H9 (cell line): ENCODE measurements around the gene IGSF3. TPM values are rescaled to one million over a fixed set of nuclear protein-coding genes. Genes with fewer than 3 reads are reported as not detected.
"Not testable (repeated sequence)": the region's sequence is repeated elsewhere in the genome, so short reads cannot be mapped to it uniquely, and the experiment has no call there.

Experiments used
- DNase-seq: peaks from one replicate; pipeline ENCODE4 v3.0.0-alpha.2; 2017
- H2AFZ ChIP-seq: one replicate; pipeline ENCODE4 v1.6.1; 2013; ENCODE audit warnings: mild to moderate bottlenecking, low read length, control low read depth, moderate library complexity
- H2AK5ac ChIP-seq: 2 replicates; pipeline ENCODE4 v1.6.1; 2013; ENCODE audit warnings: low read length, control low read depth, mixed read lengths; ENCODE audit not compliant: insufficient read length
- H2BK120ac ChIP-seq: one replicate; pipeline ENCODE4 v1.6.1; 2013; ENCODE audit warnings: low read depth, mild to moderate bottlenecking, low read length, control low read depth, inconsistent platforms; ENCODE audit not compliant: poor library complexity, severe bottlenecking
- H2BK12ac ChIP-seq: 2 replicates; pipeline ENCODE4 v1.6.1; 2013; ENCODE audit warnings: low read length, control low read depth, mixed read lengths, low read depth; ENCODE audit not compliant: insufficient read length
- H2BK15ac ChIP-seq: 2 replicates; pipeline ENCODE4 v1.6.1; 2013; ENCODE audit warnings: low read depth, low read length, control low read depth
- H2BK20ac ChIP-seq: one replicate; pipeline ENCODE4 v1.6.1; 2013; ENCODE audit warnings: low read depth, mild to moderate bottlenecking, low read length, control low read depth, inconsistent platforms; ENCODE audit not compliant: poor library complexity, severe bottlenecking
- H2BK5ac ChIP-seq: 2 replicates; pipeline ENCODE4 v1.6.1; 2013; ENCODE audit warnings: low read length, control low read depth, mixed read lengths; ENCODE audit not compliant: insufficient read length
- H3K14ac ChIP-seq: 2 replicates; pipeline ENCODE4 v1.6.1; 2013; ENCODE audit warnings: low read length, control low read depth; ENCODE audit not compliant: insufficient read depth
- H3K18ac ChIP-seq: 2 replicates; pipeline ENCODE4 v1.6.1; 2013; ENCODE audit warnings: low read depth, mild to moderate bottlenecking, mixed read lengths, low read length, control low read depth; ENCODE audit not compliant: insufficient read length
- H3K23ac ChIP-seq: 2 replicates; pipeline ENCODE4 v1.6.1; 2013; ENCODE audit warnings: low read length, control low read depth, mixed read lengths, low read depth; ENCODE audit not compliant: insufficient read length
- H3K23me2 ChIP-seq: 2 replicates; pipeline ENCODE4 v1.6.1; 2013; ENCODE audit warnings: low read depth, mild to moderate bottlenecking, mixed read lengths, low read length, control low read depth; ENCODE audit not compliant: insufficient read length, poor library complexity, severe bottlenecking
- H3K27ac ChIP-seq: 2 replicates; pipeline ENCODE4 v1.5.1; 2013; ENCODE audit warnings: low read length, control low read depth, mixed read lengths, low read depth; ENCODE audit not compliant: insufficient read length
- H3K27me3 ChIP-seq: 2 replicates; pipeline ENCODE4 v1.6.1; 2013; ENCODE audit warnings: low read length, control low read depth, inconsistent platforms; ENCODE audit not compliant: insufficient read depth
- H3K4ac ChIP-seq: 2 replicates; pipeline ENCODE4 v1.6.1; 2013; ENCODE audit warnings: low read depth, mild to moderate bottlenecking, control low read depth, inconsistent platforms, low read length, moderate library complexity
- H3K4me1 ChIP-seq: 2 replicates; pipeline ENCODE4 v1.6.1; 2013; ENCODE audit warnings: low read length, control low read depth, inconsistent platforms; ENCODE audit not compliant: insufficient read depth
- H3K4me2 ChIP-seq: 2 replicates; pipeline ENCODE4 v1.6.1; 2013; ENCODE audit warnings: low read length, control low read depth, mixed read lengths; ENCODE audit not compliant: insufficient read length, insufficient read depth
- H3K56ac ChIP-seq: 2 replicates; pipeline ENCODE4 v1.6.1; 2013; ENCODE audit warnings: low read depth, mild to moderate bottlenecking, mixed read lengths, low read length, control low read depth; ENCODE audit not compliant: insufficient read length
- H3K79me1 ChIP-seq: 2 replicates; pipeline ENCODE4 v1.6.1; 2013; ENCODE audit warnings: low read depth, mild to moderate bottlenecking, moderate library complexity, low read length, control low read depth, inconsistent platforms; ENCODE audit not compliant: insufficient read depth, poor library complexity, severe bottlenecking
- H3K79me2 ChIP-seq: 2 replicates; pipeline ENCODE4 v1.6.1; 2013; ENCODE audit warnings: low read length, control low read depth, inconsistent platforms; ENCODE audit not compliant: insufficient read depth
- H3K9ac ChIP-seq: 2 replicates; pipeline ENCODE4 v1.6.1; 2013; ENCODE audit warnings: low read length, control low read depth, mixed read lengths; ENCODE audit not compliant: insufficient read length; ENCODE audit errors: extremely low read depth
- H3K9me3 ChIP-seq: one replicate; pipeline ENCODE4 v1.6.1; 2013; ENCODE audit warnings: low read depth, low read length, inconsistent platforms; ENCODE audit not compliant: control insufficient read depth
- H3T11ph ChIP-seq: one replicate; pipeline ENCODE4 v1.6.1; 2013; ENCODE audit warnings: mild to moderate bottlenecking, low read length, control low read depth, inconsistent platforms
- H4K20me1 ChIP-seq: one replicate; pipeline ENCODE4 v1.6.1; 2013; ENCODE audit not compliant: control insufficient read depth, insufficient read length, insufficient read depth
- H4K5ac ChIP-seq: 2 replicates; pipeline ENCODE4 v1.6.1; 2013; ENCODE audit warnings: low read depth, mild to moderate bottlenecking, mixed read lengths, low read length, control low read depth; ENCODE audit not compliant: insufficient read length
- H4K8ac ChIP-seq: replicated peaks from 2 replicates; pipeline ENCODE4 v1.6.1; 2013; ENCODE audit warnings: low read length, control low read depth, mixed read lengths, low read depth; ENCODE audit not compliant: insufficient read length
- H4K91ac ChIP-seq: 2 replicates; pipeline ENCODE4 v1.6.1; 2013; ENCODE audit warnings: low read depth, mild to moderate bottlenecking, moderate library complexity, mixed read lengths, low read length, control low read depth; ENCODE audit not compliant: insufficient read length
- H3K27ac Mint-ChIP-seq, 3 experiments: 2 replicates in 2 of 3; 3 replicates in 1 of 3; pipeline ENCODE4 v1.8.0; 2020 to 2021; ENCODE audit warnings: mixed read lengths in 3 of 3, mild to moderate bottlenecking in 1 of 3, moderate library complexity in 1 of 3
- H3K27me3 Mint-ChIP-seq: 2 replicates; pipeline ENCODE4 v1.8.0; 2021; ENCODE audit warnings: low read depth, mild to moderate bottlenecking, moderate library complexity, mixed read lengths
- H3K36me3 Mint-ChIP-seq, 3 experiments: 2 replicates in 2 of 3; 3 replicates in 1 of 3; pipeline ENCODE4 v1.8.0; 2020 to 2021; ENCODE audit warnings: low read depth in 3 of 3, mixed read lengths in 3 of 3; ENCODE audit not compliant: insufficient read depth in 1 of 3
- H3K4me1 Mint-ChIP-seq, 2 experiments: 2 replicates each; pipeline ENCODE4 v1.8.0; 2020; ENCODE audit warnings: mixed read lengths in 2 of 2
- H3K4me3 Mint-ChIP-seq, 2 experiments: 2 replicates in 1 of 2; 3 replicates in 1 of 2; pipeline ENCODE4 v1.8.0; 2020 to 2021; ENCODE audit warnings: mild to moderate bottlenecking in 2 of 2, mixed read lengths in 2 of 2, moderate library complexity in 1 of 2
- H3K9me3 Mint-ChIP-seq, 2 experiments: 2 replicates in 1 of 2; 3 replicates in 1 of 2; pipeline ENCODE4 v1.8.0; 2020; ENCODE audit warnings: mild to moderate bottlenecking in 2 of 2, mixed read lengths in 2 of 2, moderate library complexity in 1 of 2
- WGBS: extraction: QIAGEN DNeasy Blood & Tissue Kit; methylation state at CpG from one replicate; pipeline ENCODE4 v1.1.7; 2013; ENCODE audit warnings: missing lambda C conversion rate, low lambda C conversion rate, mixed read lengths; ENCODE audit not compliant: insufficient read length; ENCODE audit errors: extremely low coverage; 5-methylcytosine and 5-hydroxymethylcytosine counted together
- total RNA-seq: library from RNA; stranded (reverse); gene quantifications from 2 replicates; pipeline ENCODE4 v1.2.1, GENCODE V29; 2021

IGSF3 gene
- total RNA-seq, 1 experiment from 2014 or later = 19.1 TPM

GRCh38 chr1:116593401-116593800 is 74.1 kb downstream of the IGSF3 start:
- not testable (repeated sequence) for H3K4me1 ChIP-seq, H3K23ac ChIP-seq, DNase-seq, H3K18ac ChIP-seq, H4K5ac ChIP-seq, H3K4me3 Mint-ChIP-seq, H3K14ac ChIP-seq, H2BK20ac ChIP-seq, H3K23me2 ChIP-seq, H3K56ac ChIP-seq, H3K27me3 ChIP-seq, H3K27ac Mint-ChIP-seq, H3K79me1 ChIP-seq, H2BK12ac ChIP-seq, H4K91ac ChIP-seq, H4K20me1 ChIP-seq, H3K79me2 ChIP-seq, H2BK15ac ChIP-seq, H3T11ph ChIP-seq, H3K9me3 Mint-ChIP-seq, H3K27me3 Mint-ChIP-seq, H2BK120ac ChIP-seq, H3K9me3 ChIP-seq, H2AFZ ChIP-seq, H4K8ac ChIP-seq, H2AK5ac ChIP-seq, H2BK5ac ChIP-seq, H3K4ac ChIP-seq, H3K27ac ChIP-seq, H3K9ac ChIP-seq, H3K4me2 ChIP-seq, H3K36me3 Mint-ChIP-seq
- no CpG with 5 or more reads among the region's 5 CpGs for WGBS
- peaks cover 25 to 26% of the 10 kb centered on the region in 2 experiments for H3K4me1 Mint-ChIP-seq

DNA sequence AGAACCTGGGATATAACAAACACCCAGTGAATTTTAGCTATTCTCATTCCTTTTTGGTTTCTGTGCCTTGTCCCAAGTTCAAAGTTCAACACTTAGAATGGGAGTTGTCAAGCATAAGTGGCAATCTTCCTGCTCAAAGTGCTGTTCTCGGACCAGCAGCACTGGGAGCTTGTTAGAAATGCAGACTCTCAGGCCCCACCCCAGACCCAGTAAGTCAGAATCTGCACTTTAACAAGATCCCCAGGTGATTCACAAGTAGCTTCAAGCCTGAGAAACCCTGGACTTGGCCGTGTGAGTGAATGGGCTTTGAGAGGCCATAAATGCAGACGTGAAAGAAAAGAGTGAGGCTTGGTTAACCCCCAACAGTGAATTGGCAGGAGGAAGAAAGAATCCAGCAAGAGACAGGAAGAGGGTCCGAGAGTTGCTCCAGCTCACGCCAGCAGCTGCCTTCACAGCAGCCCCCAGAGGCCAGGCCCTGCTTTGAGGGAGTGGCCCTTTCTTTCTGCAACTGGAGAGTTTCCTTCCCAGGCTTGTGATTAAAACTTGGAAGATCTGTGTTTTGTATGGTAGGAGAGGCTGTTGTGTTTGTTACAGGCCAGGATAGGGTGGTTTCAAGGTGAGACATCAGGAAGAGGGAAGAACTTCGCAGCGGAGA is 75.5 kb downstream of the IGSF3 start:
- H3K27me3 Mint-ChIP-seq, H3K4me3 Mint-ChIP-seq, H2BK12ac ChIP-seq, H2BK15ac ChIP-seq, H3K56ac ChIP-seq, H2BK20ac ChIP-seq, H3K9me3 ChIP-seq, H3K4ac ChIP-seq, H4K8ac ChIP-seq, H4K20me1 ChIP-seq, H2AFZ ChIP-seq, H3K79me2 ChIP-seq, H3K79me1 ChIP-seq, H3K23me2 ChIP-seq, H3K27ac ChIP-seq, H3K4me2 ChIP-seq, H3K23ac ChIP-seq, DNase-seq, H2BK120ac ChIP-seq, H2AK5ac ChIP-seq, H4K91ac ChIP-seq, H4K5ac ChIP-seq, H3K14ac ChIP-seq, H3K27me3 ChIP-seq, H3K4me1 ChIP-seq, H2BK5ac ChIP-seq, H3K9me3 Mint-ChIP-seq, H3K18ac ChIP-seq, H3T11ph ChIP-seq, H3K9ac ChIP-seq: not testable (repeated sequence)
- no CpG with 5 or more reads among the region's 7 CpGs for WGBS
- H3K36me3 Mint-ChIP-seq = peaks cover 7 to 16% (median 13%) of the 10 kb centered on the region in 3 experiments; a peak in 6 of 7 replicates
- H3K4me1 Mint-ChIP-seq = peaks cover 34 to 36% of the 10 kb centered on the region in 2 experiments
- peak overlapping the region in 2 of 3 experiments; percentile 4 to 22; a peak in 3 of 7 replicates for H3K27ac Mint-ChIP-seq
